ENCODE results near the gene HMGB1. TPM values are rescaled to one million over a fixed set of nuclear protein-coding genes. Genes with fewer than 3 reads are reported as not detected.

Gene HMGB1
- total RNA-seq, 3 donors from 2014 or later: 178 to 303 (median 259) TPM

GRCh38 chr13:30415430-30416030 lies 50.2 kb downstream of the HMGB1 start:
- DNase-seq (no peak), ATAC-seq (peak; percentile 34)
- H3K4me3 ChIP-seq: no peak overlapping the region
- no peaks in the 10 kb centered on the region for H3K9me3 ChIP-seq
- H3K4me1 ChIP-seq (ENCODE audit: low read depth): no peaks in the 10 kb centered on the region
- H3K36me3 ChIP-seq (ENCODE audit: low read depth): no peaks in the 10 kb centered on the region
- intact Hi-C loops (cut with DNase I, micrococcal nuclease): no loop called here
- TF ChIP-seq CTCF (IDR thresholded peaks at IDR 0.05): no peak

GRCh38 chr13:30413842-30414241 lies 51.9 kb downstream of the HMGB1 start:
- DNase-seq (no peak), ATAC-seq (no peak)
- H3K36me3 ChIP-seq (ENCODE audit: low read depth): no peaks in the 10 kb centered on the region
- no peak overlapping the region for H3K4me3 ChIP-seq
- intact Hi-C loops (cut with DNase I, micrococcal nuclease): no loop called here
- no peak for TF ChIP-seq CTCF (IDR thresholded peaks at IDR 0.05)
- no peaks in the 10 kb centered on the region for H3K9me3 ChIP-seq
- peaks cover 3% of the 10 kb centered on the region for H3K4me1 ChIP-seq (ENCODE audit: low read depth)

- DNase-seq (no peak), ATAC-seq (no peak)
- intact Hi-C loops (cut with DNase I, micrococcal nuclease): no loop called here
- Histone ChIP-seq H3K9me3 (no peaks in the 10 kb centered on the region), H3K36me3 (ENCODE audit: low read depth) (no peaks in the 10 kb centered on the region), H3K4me3 (no peak overlapping the region), H3K4me1 (ENCODE audit: low read depth) (peaks cover 3% of the 10 kb centered on the region)
- TF ChIP-seq CTCF (IDR thresholded peaks at IDR 0.05): no peak
Observed at GRCh38 chr13:30412346-30412745, 53.4 kb downstream of the HMGB1 start.

GRCh38 chr13:30410705-30411125 lies 55.0 kb downstream of the HMGB1 start:
- peaks cover 3% of the 10 kb centered on the region for H3K4me1 ChIP-seq (ENCODE audit: low read depth)
- DNase-seq: no peak
- intact Hi-C loops (cut with DNase I, micrococcal nuclease): no loop called here
- no peak overlapping the region for H3K4me3 ChIP-seq
- no peak for ATAC-seq
- H3K9me3 ChIP-seq: no peaks in the 10 kb centered on the region
- TF ChIP-seq CTCF (IDR thresholded peaks at IDR 0.05): no peak
- no peaks in the 10 kb centered on the region for H3K36me3 ChIP-seq (ENCODE audit: low read depth)

GRCh38 chr13:30409886-30410704 lies 55.6 kb downstream of the HMGB1 start:
- no peak for ATAC-seq
- no peaks in the 10 kb centered on the region for H3K9me3 ChIP-seq
- no peak for TF ChIP-seq CTCF (IDR thresholded peaks at IDR 0.05)
- no peak overlapping the region for H3K4me3 ChIP-seq
- intact Hi-C loops (cut with DNase I, micrococcal nuclease): no loop called here
- no peaks in the 10 kb centered on the region for H3K36me3 ChIP-seq (ENCODE audit: low read depth)
- peaks cover 3% of the 10 kb centered on the region for H3K4me1 ChIP-seq (ENCODE audit: low read depth)
- DNase-seq: no peak

All from mucosa of descending colon (tissue), 3 donors.